Type B pancreatic cell (in vitro differentiated cells): ENCODE data around the gene SLC6A11. TPM values are rescaled to one million over a fixed set of nuclear protein-coding genes. Genes with fewer than 3 reads are reported as not detected.

ENCODE experiments used
- DNase-seq: peaks from one replicate; pipeline ENCODE4 v3.0.0; 2021; ENCODE audit warnings: mixed read lengths; ENCODE audit not compliant: unreplicated experiment; ENCODE audit errors: extremely low spot score
- H3K27ac Mint-ChIP-seq: 2 replicates; pipeline ENCODE4 v1.8.0; 2021; ENCODE audit warnings: mild to moderate bottlenecking, mixed read lengths
- H3K27me3 Mint-ChIP-seq: 2 replicates; pipeline ENCODE4 v1.8.0; 2021; ENCODE audit warnings: mixed read lengths
- H3K36me3 Mint-ChIP-seq: 2 replicates; pipeline ENCODE4 v1.8.0; 2021; ENCODE audit warnings: mixed read lengths
- H3K4me1 Mint-ChIP-seq: one replicate; pipeline ENCODE4 v1.8.0; 2021; ENCODE audit warnings: mixed read lengths; ENCODE audit not compliant: unreplicated experiment
- H3K4me3 Mint-ChIP-seq: 2 replicates; pipeline ENCODE4 v1.8.0; 2021; ENCODE audit warnings: mild to moderate bottlenecking, mixed read lengths
- H3K9me3 Mint-ChIP-seq: 2 replicates; pipeline ENCODE4 v1.8.0; 2021; ENCODE audit warnings: mixed read lengths
- CTCF ChIP-seq: fragments of 200-600 bp; sonication (generic); conservative IDR thresholded peaks from 2 replicates; pipeline ENCODE4 v1.5.0; 2021; ENCODE audit warnings: antibody characterized with exemption, mild to moderate bottlenecking
- total RNA-seq: library from RNA; stranded (reverse); gene quantifications from 2 replicates; pipeline ENCODE4 v1.2.1, GENCODE V29; 2021; ENCODE audit warnings: low replicate concordance

Gene SLC6A11
- total RNA-seq, 1 donor from 2014 or later, result 3.0 TPM

- DNase-seq, result no peak
- H3K36me3 Mint-ChIP-seq, result no peaks in the 10 kb centered on the region
- no peak overlapping the region for H3K27ac Mint-ChIP-seq
- H3K27me3 Mint-ChIP-seq, result peaks cover 61% of the 10 kb centered on the region
- H3K4me1 Mint-ChIP-seq, result no peaks in the 10 kb centered on the region
- TF ChIP-seq CTCF, result no peak
- no peak overlapping the region for H3K4me3 Mint-ChIP-seq
- peaks cover 5% of the 10 kb centered on the region for H3K9me3 Mint-ChIP-seq
Measured at GRCh38 chr3:10960255-10960654, 144.2 kb downstream of the SLC6A11 start.

- H3K27me3 Mint-ChIP-seq, result peaks cover 59% of the 10 kb centered on the region
- no peak overlapping the region for H3K4me3 Mint-ChIP-seq
- no peaks in the 10 kb centered on the region for H3K4me1 Mint-ChIP-seq
- peaks cover 5% of the 10 kb centered on the region for H3K9me3 Mint-ChIP-seq
- TF ChIP-seq CTCF, result no peak
- no peak for DNase-seq
- no peaks in the 10 kb centered on the region for H3K36me3 Mint-ChIP-seq
- H3K27ac Mint-ChIP-seq, result no peak overlapping the region
Measured at GRCh38 chr3:10961921-10962320, 145.9 kb downstream of the SLC6A11 start.

GRCh38 chr3:10962481-10963036 lies 146.5 kb downstream of the SLC6A11 start:
- no peak for DNase-seq
- no peaks in the 10 kb centered on the region for H3K36me3 Mint-ChIP-seq
- no peak for TF ChIP-seq CTCF
- H3K27ac Mint-ChIP-seq, result no peak overlapping the region
- peaks cover 5% of the 10 kb centered on the region for H3K9me3 Mint-ChIP-seq
- no peak overlapping the region for H3K4me3 Mint-ChIP-seq
- no peaks in the 10 kb centered on the region for H3K4me1 Mint-ChIP-seq
- H3K27me3 Mint-ChIP-seq, result peaks cover 62% of the 10 kb centered on the region

GRCh38 chr3:10964537-10965167 lies 148.6 kb downstream of the SLC6A11 start:
- TF ChIP-seq CTCF, result no peak
- Mint-ChIP-seq H3K4me3 (no peak overlapping the region), H3K27ac (no peak overlapping the region), H3K36me3 (no peaks in the 10 kb centered on the region), H3K9me3 (peaks cover 5% of the 10 kb centered on the region), H3K4me1 (no peaks in the 10 kb centered on the region), H3K27me3 (peaks cover 65% of the 10 kb centered on the region)
- no peak for DNase-seq

- peaks cover 76% of the 10 kb centered on the region for H3K27me3 Mint-ChIP-seq
- TF ChIP-seq CTCF, result no peak
- no peaks in the 10 kb centered on the region for H3K36me3 Mint-ChIP-seq
- no peak overlapping the region for H3K27ac Mint-ChIP-seq
- no peak for DNase-seq
- H3K9me3 Mint-ChIP-seq, result peaks cover 5% of the 10 kb centered on the region
- H3K4me1 Mint-ChIP-seq, result no peaks in the 10 kb centered on the region
- no peak overlapping the region for H3K4me3 Mint-ChIP-seq
Measured at GRCh38 chr3:10968401-10968800, 152.4 kb downstream of the SLC6A11 start.
